Heart left ventricle (tissue), 13 donors: ENCODE data around the gene DUSP22.

ENCODE experiments used
- POLR2A ChIP-seq, 2 donors: fragments of 450-650 bp; IDR thresholded peaks; one replicate each; pipeline ENCODE4 v1.6.1; 2017; ENCODE audit warnings: antibody characterized with exemption in 2 of 2, mild to moderate bottlenecking in 2 of 2, moderate library complexity in 2 of 2
- TF ChIP-seq, protein P1 (sequence below), 12 donors: fragments of 200-600 bp; sonication (generic) in 4 of 12; IDR thresholded peaks; one replicate each; pipeline versions ENCODE4 v1.5.0 to v1.8.0; 2018 to 2022; ENCODE audit warnings: antibody characterized with exemption in 12 of 12, mild to moderate bottlenecking in 5 of 12
- donor health status: ischemic (EF 13 %, LVEDD 7.1; RV severe dilation, severe dysfunction).
- donor health status: DM: no; HTN: yes; CAD: no.
- donor health status: DM: no; HTN: no; CAD: no.
- donor health status: ischemic (EF 25% LVEDD 6.9; RV normal size, moderate dysfunction).
- donor health status: ischemic (EF 25% LVEDD 5.7; RV mildly dilated, moderate dysfunction).
- donor health status: ischemic (EF 35%, LVEDD 5.7; RV mildly dilated, moderate dysfunction).
- donor health status: nonischemic (EF 11% LVEDD 7.7; RV severe dilation, severe dysfunction).
- donor health status: DM: yes; HTN: yes; CAD: no.
- donor health status: PGD.
- donor health status: ischemic (EF 29% LVEDD 5.4; RV normal size, mild dysfunction).
- donor health status: nonischemic (EF 23%, LVEDD 6.1; RV moderate dilation, normal function).

DNA sequence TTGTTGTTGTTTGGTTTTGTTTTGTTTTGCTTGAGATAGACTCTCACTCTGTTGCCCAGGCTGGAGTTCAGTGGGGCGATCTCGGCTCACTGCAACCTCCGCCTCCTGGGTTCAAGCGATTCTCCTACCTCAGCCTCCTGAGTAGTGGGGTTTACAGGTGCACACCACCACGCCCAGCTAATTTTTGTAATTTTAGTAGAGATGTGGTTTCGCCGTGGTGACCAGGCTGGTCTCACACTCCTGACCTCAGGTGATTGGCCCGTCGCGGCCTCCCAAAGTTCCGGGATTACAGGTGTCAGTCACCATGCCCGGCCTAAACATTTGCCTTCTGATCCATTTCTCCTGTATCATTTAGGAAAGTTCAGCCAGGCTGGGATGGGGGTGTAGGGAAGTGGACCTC is 17.7 kb downstream of the DUSP22 start:
- TF ChIP-seq, protein P1, sequence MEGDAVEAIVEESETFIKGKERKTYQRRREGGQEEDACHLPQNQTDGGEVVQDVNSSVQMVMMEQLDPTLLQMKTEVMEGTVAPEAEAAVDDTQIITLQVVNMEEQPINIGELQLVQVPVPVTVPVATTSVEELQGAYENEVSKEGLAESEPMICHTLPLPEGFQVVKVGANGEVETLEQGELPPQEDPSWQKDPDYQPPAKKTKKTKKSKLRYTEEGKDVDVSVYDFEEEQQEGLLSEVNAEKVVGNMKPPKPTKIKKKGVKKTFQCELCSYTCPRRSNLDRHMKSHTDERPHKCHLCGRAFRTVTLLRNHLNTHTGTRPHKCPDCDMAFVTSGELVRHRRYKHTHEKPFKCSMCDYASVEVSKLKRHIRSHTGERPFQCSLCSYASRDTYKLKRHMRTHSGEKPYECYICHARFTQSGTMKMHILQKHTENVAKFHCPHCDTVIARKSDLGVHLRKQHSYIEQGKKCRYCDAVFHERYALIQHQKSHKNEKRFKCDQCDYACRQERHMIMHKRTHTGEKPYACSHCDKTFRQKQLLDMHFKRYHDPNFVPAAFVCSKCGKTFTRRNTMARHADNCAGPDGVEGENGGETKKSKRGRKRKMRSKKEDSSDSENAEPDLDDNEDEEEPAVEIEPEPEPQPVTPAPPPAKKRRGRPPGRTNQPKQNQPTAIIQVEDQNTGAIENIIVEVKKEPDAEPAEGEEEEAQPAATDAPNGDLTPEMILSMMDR (IDR thresholded peaks at IDR 0.05), result no peak
- no peak for TF ChIP-seq POLR2A (IDR thresholded peaks at IDR 0.05)
